Lung (tissue), 13 donors: ENCODE measurements around the gene ABHD17B. TPM values are rescaled to one million over a fixed set of nuclear protein-coding genes. Genes with fewer than 3 reads are reported as not detected.

Source experiments
- ATAC-seq: fragments of 200-7000 bp; cut with Tn5 transposase; one replicate; pipeline ENCODE4 v1.9.1; 2020; ENCODE audit warnings: moderate number of reproducible peaks; ENCODE audit not compliant: insufficient read depth, low FRiP score
- DNase-seq, 3 donors: peaks; one replicate each; pipeline ENCODE4 v3.0.0-alpha.2; 2013 to 2017
- H3K27ac ChIP-seq, 2 donors: one replicate each; pipeline ENCODE4 v1.5.1; 2013; ENCODE audit warnings: mild to moderate bottlenecking in 2 of 2, moderate library complexity in 2 of 2, control low read depth in 1 of 2, inconsistent platforms in 1 of 2, low read depth in 1 of 2, low read length in 1 of 2
- H3K27me3 ChIP-seq, 3 donors: one replicate each; pipeline ENCODE4 v1.5.1; 2013; ENCODE audit warnings: low read length in 2 of 3; ENCODE audit not compliant: control insufficient read depth in 3 of 3, insufficient read depth in 3 of 3
- H3K36me3 ChIP-seq, 4 donors: one replicate each; pipeline ENCODE4 v1.5.1; 2013; ENCODE audit warnings: low read length in 4 of 4, mild to moderate bottlenecking in 1 of 4, moderate library complexity in 1 of 4; ENCODE audit not compliant: control insufficient read depth in 4 of 4, insufficient read depth in 4 of 4
- H3K4me1 ChIP-seq, 5 donors: one replicate each; pipeline ENCODE4 v1.5.1; 2013; ENCODE audit warnings: low read length in 5 of 5, mild to moderate bottlenecking in 2 of 5, moderate library complexity in 1 of 5; ENCODE audit not compliant: control insufficient read depth in 5 of 5, insufficient read depth in 5 of 5
- H3K4me3 ChIP-seq: one replicate; pipeline ENCODE4 v1.5.1; 2013; ENCODE audit warnings: mild to moderate bottlenecking, control low read depth, moderate library complexity
- H3K9ac ChIP-seq, 2 donors: one replicate each; pipeline ENCODE4 v1.5.1; 2013; ENCODE audit warnings: low read length in 2 of 2, control low read depth in 1 of 2; ENCODE audit not compliant: insufficient read depth in 1 of 2
- H3K9me3 ChIP-seq, 4 donors: one replicate each; pipeline ENCODE4 v1.5.1; 2013; ENCODE audit warnings: low read length in 3 of 4, mild to moderate bottlenecking in 1 of 4, moderate library complexity in 1 of 4; ENCODE audit not compliant: control insufficient read depth in 4 of 4, insufficient read depth in 3 of 4
- WGBS, 2 donors: extraction: QIAGEN DNeasy Blood & Tissue Kit; methylation state at CpG; one replicate each; pipeline ENCODE4 v1.1.7; 2013; 5-methylcytosine and 5-hydroxymethylcytosine counted together
- polyA plus RNA-seq, 2 donors: library from polyadenylated mRNA; stranded (reverse); fragments of 200-250 nt; gene quantifications; one replicate each; pipeline ENCODE4 v1.2.1, GENCODE V29; 2013
- small RNA-seq: library from RNA; depleted of rRNA; stranded (forward); fragments of <200 nt; gene quantifications from one replicate; pipeline ENCODE3, GENCODE V24; 2014; ENCODE audit warnings: low replicate concordance
- total RNA-seq, 2 donors: library from RNA; depleted of rRNA in 1 of 2; stranded (reverse); fragments of >200 nt in 1 of 2; gene quantifications; one replicate each; pipeline ENCODE4 v1.2.1, GENCODE V29; 2014 to 2021
- TF ChIP-seq, protein P1 (sequence below): IDR thresholded peaks from 2 replicates; pipeline ENCODE4 v1.5.1; 2012; ENCODE audit warnings: mild to moderate bottlenecking; ENCODE audit errors: control extremely low read depth, extremely low read depth
- donor health status: control.
- donor health status: control.
- donor health status: Bipolar disorder and iron deficiency.
- donor health status: healthy.
- donor health status: DM: yes; HTN: yes; CAD: no.

ABHD17B gene
- total and polyA plus RNA-seq, 4 donors: 3.2 to 37.7 (median 13.8) TPM

DNA sequence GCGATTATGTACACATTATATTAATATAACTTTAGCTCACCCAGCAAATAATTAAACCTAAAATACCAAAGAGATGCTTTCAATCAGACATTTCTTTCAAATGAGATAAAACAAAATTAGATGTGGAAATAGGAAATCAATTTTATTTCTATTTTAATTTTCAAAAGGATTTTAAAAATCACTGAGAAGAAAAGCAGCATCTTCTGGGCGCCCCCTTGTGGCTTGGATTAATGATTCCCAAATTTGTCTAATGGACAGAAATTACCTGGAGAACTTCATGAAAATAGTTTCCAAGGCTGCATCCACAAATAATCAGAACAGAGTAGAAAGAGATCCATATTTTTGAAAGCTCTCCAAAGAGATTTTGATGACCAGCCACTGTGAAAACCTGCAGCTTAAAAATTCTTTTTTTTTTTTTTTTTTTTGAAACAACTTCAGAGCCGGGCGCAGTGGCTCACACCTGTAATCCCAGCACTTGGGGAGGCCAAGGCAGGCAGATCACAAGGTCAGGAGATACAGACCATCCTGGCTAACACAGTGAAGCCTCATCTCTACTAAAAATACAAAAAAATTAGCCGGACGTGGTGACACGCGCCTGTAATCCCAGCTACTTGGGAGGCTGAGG lies 91.8 kb downstream of the ABHD17B start:
- H3K9ac ChIP-seq: no peak overlapping the region
- DNase-seq: peak in 2 of 3 donors; percentile 31 to 54
- no peaks in the 10 kb centered on the region for H3K9me3 ChIP-seq
- ATAC-seq: no peak
- H3K36me3 ChIP-seq: no peaks in the 10 kb centered on the region
- H3K4me1 ChIP-seq: no peaks in the 10 kb centered on the region
- H3K27ac ChIP-seq: no peak overlapping the region
- H3K27me3 ChIP-seq: no peaks in the 10 kb centered on the region
- 84 to 87% methylated on average over 8 of the region's 8 CpGs for WGBS, 2 donors
- H3K4me3 ChIP-seq: no peak overlapping the region
- TF ChIP-seq, protein P1, sequence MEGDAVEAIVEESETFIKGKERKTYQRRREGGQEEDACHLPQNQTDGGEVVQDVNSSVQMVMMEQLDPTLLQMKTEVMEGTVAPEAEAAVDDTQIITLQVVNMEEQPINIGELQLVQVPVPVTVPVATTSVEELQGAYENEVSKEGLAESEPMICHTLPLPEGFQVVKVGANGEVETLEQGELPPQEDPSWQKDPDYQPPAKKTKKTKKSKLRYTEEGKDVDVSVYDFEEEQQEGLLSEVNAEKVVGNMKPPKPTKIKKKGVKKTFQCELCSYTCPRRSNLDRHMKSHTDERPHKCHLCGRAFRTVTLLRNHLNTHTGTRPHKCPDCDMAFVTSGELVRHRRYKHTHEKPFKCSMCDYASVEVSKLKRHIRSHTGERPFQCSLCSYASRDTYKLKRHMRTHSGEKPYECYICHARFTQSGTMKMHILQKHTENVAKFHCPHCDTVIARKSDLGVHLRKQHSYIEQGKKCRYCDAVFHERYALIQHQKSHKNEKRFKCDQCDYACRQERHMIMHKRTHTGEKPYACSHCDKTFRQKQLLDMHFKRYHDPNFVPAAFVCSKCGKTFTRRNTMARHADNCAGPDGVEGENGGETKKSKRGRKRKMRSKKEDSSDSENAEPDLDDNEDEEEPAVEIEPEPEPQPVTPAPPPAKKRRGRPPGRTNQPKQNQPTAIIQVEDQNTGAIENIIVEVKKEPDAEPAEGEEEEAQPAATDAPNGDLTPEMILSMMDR: peak; percentile 58

GRCh38 chr9:71816916-71817451 lies 94.0 kb downstream of the ABHD17B start:
- DNase-seq (peak in 2 of 3 donors; percentile 9 to 39), ATAC-seq (no peak)
- TF ChIP-seq, protein P1: no peak
- H3K4me3 ChIP-seq: no peak overlapping the region
- H3K9ac ChIP-seq: no peak overlapping the region
- no peaks in the 10 kb centered on the region for H3K27me3 ChIP-seq
- no peak overlapping the region for H3K27ac ChIP-seq
- 33 to 44% methylated on average over 9 of the region's 9 CpGs for WGBS, 2 donors
- H3K9me3 ChIP-seq: no peaks in the 10 kb centered on the region
- no peaks in the 10 kb centered on the region for H3K36me3 ChIP-seq
- H3K4me1 ChIP-seq: no peaks in the 10 kb centered on the region

Small RNA genes within 50 kb of the gene (small RNA-seq; reads per million reads assigned to genes)
- not detected for gene RF00019

Other genes starting within 250 kb of the ABHD17B start
- gene CEMIP2, start 142.7 kb downstream of the ABHD17B start, total RNA-seq: 100 to 1,000 TPM in 1 of 2 donors, 10 to 100 TPM in 1; 90.3 to 150 TPM
- gene CEMIP2, start 142.7 kb downstream of the ABHD17B start, polyA plus RNA-seq: 10 to 100 TPM; 37.3 to 89.5 TPM
- gene C9orf85, start 446 bp upstream of the ABHD17B start, total RNA-seq: 10 to 100 TPM in 1 of 2 donors, 1 to 10 TPM in 1; 8.3 to 17.3 TPM
- 1 to 10 TPM; 6.1 to 7.4 TPM for gene C9orf85, start 446 bp upstream of the ABHD17B start, polyA plus RNA-seq
- not detected for gene C9orf57, start 149.4 kb upstream of the ABHD17B start, total RNA-seq
- not detected for gene C9orf57, start 149.4 kb upstream of the ABHD17B start, polyA plus RNA-seq
- under 1 TPM; 0.61 to 0.65 TPM for gene GDA, start 238.2 kb upstream of the ABHD17B start, total RNA-seq
- gene GDA, start 238.2 kb upstream of the ABHD17B start, polyA plus RNA-seq: 1 to 10 TPM in 1 of 2 donors, under 1 TPM in 1; 0.04 to 1.5 TPM